CD4-positive, alpha-beta T cell treated with Interleukin-15 for 1 hour (primary cell): ENCODE results near the gene NKTR.

Experiments used
- DNase-seq: peaks from one replicate; pipeline ENCODE4 v3.0.0-alpha.2; 2020

The NKTR gene

DNA sequence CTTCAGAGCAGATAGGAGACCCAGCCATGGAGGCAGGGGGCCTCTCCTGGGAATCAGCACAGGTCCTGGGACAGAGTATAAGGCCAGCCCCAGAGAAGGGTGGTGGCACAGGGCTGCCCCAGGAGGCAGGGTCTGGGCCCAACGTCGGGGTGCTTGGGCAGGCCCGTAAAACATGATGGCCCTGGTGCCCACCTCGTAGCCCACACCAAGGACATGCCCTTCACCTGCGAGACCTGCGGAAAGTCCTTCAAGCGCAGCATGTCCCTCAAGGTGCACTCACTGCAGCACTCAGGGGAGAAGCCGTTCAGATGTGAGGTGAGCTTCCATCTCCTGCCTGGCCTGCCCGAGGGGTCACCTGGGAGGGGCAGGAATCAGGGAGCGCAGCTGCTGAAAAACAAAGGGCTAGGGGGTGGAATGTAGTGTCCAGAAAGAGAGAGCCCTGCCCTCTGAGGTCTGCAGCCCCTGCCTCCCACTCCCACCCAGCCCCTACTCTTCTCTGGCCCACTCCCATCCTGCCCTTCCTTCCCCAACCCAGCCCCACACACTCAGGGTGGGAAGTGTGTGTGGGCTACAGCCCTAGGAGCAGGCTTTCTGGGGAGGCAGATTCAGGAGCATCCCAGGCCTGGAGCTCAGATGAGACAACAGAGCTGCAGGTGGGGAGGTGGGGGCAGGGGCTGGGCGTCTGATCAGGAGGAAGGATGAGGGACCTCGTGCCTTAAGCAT lies 62.5 kb downstream of the NKTR start:
- no peak for DNase-seq

DNA sequence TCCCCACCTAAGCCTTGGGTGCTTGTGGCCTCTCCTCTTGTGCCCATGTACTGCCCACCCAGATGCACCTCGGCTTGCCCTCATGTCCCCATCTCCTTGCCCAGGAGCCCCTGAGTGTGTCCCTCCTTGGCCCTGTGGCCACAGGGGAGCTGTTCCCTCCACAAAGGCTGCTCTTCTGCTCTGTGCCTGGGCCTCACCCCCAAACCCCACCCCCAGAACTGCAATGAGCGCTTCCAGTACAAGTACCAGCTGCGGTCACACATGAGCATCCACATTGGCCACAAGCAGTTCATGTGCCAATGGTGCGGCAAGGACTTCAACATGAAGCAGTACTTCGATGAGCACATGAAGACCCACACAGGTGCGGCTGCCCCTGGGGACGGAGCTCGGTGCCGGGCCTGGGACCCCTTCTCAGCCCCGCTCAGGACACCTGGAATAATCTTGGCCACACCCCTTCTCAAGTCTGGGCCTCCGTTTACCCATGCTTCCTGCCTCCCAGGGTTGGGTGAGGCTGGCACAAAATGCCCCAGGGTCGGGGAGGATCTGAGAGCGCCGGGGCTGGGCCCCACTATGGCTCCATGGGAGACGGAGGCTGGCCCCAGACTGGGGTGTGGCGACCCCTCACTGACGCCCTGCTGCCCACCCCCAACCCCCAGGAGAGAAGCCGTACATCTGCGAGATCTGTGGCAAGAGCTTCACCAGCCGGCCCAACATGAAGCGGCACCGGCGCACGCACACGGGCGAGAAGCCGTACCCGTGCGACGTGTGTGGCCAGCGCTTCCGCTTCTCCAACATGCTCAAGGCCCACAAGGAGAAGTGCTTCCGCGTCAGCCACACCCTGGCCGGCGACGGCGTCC lies 63.3 kb downstream of the NKTR start:
- peak; percentile 49 for DNase-seq

DNA sequence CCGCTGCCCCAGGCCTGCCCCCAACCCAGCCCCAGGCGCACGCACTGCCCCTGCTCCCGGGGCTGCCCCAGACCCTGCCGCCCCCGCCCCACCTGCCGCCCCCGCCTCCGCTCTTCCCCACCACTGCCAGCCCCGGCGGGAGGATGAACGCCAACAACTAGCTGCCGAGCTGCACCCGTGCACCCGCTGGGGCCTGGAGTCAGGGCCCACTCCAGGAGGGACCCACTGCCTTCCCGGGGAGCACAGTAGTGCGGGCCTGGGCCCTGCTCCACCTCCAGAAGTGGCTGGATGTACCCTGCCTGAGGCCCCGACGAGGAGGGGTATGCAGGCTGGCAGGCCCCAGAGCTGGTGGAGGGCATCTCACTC lies 63.9 kb downstream of the NKTR start:
- DNase-seq, result no peak

DNA sequence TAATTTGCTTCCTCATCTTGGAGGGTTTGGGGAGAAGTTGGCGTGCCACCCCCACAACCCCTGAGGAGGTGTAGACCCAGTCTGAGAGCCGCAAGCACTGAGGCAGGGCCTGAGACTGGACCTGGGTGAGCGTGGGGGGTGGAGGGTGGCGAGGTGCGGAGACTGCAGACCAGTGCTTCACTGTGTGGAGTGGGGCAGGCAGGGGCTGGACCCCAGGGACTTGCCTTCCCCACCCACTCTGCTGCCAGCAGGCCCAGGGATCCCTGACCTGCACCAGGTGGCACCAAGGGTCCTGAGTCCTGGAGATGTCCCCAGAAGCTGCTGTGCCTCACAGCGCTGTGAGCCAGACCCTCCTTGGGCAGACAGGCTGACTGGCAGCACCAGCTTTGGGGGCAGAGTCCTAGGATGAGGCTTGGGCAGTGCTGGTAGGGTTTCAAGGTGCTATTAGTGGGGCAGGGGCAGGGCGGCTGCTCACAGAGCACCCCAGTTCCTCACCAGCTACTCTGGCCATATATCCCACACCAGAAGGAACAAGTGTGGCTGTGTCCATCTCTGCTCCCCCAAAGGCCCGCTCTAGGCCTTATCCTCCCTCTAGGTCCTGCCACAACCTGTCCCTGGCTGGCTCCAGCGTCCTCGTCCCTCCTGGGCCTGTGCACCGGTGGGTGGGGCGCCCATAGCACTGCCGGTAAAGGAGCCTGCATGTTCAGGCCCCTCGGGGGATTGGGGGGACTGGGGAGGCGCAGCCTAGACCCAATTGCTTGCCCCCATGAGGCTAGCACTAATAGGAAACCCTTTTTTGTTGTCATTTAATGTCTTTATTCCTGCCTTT lies 64.8 kb downstream of the NKTR start:
- no peak for DNase-seq

DNA sequence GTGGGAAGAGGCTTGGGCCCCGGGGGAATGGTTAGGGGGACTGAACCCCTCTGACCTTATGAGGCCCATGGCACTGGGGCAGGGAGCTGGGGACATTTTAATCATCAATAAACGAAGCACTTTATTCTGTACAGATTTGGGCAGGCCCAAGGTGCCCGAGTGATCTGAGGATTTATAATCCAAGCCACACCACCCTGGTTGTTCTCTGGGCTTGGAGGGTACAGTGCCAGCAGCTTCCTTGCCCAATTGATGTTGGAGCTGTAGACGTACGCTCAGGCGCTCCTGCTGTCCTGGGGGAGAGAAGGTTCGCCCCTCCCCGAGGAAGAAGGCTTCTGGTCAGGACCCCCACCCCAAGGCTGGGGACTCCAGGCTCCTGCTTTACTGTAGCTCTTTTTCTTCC lies 65.5 kb downstream of the NKTR start:
- DNase-seq, result no peak

DNA sequence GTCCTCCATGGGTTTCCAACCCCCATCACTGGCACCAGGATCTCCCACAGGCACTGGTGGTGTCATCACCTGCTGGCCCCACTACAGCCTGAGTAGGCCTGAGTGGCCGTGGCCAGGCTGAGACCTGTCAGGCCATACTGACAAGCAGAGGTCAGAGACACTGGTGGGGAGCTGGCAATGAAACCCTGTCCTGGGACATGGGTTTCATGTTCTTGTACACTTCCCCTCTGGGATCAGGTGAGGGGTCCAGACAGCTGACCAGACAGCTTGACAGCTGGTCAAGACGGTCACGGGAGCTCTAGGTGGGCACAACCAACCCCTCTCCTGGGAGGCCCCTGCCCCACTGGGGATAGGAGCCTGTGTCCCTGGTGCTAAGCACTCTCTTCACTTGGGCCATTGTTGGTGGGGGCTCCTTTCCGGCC lies 66.1 kb downstream of the NKTR start:
- DNase-seq, result no peak

DNA sequence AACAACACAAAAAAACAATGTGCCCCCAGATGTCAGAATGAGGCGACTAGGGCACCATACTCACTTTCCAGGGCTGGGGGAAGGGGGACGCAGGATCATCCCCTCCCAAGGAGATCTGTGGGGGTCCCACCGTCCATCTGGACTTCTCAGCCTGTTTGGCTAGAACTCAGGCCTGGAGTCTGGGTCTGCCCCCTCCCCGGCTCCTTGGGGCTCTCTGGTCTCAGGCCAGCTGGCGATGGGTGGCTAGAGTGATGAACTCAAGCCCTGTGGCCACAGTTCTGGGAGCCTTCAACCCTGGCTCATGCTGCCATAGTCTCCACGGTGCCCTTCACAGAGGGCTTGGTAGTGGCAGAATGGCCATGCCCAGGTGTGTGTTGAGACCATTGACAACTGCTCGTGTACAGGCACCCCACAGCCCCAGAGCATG lies 66.6 kb downstream of the NKTR start:
- DNase-seq, result no peak

DNA sequence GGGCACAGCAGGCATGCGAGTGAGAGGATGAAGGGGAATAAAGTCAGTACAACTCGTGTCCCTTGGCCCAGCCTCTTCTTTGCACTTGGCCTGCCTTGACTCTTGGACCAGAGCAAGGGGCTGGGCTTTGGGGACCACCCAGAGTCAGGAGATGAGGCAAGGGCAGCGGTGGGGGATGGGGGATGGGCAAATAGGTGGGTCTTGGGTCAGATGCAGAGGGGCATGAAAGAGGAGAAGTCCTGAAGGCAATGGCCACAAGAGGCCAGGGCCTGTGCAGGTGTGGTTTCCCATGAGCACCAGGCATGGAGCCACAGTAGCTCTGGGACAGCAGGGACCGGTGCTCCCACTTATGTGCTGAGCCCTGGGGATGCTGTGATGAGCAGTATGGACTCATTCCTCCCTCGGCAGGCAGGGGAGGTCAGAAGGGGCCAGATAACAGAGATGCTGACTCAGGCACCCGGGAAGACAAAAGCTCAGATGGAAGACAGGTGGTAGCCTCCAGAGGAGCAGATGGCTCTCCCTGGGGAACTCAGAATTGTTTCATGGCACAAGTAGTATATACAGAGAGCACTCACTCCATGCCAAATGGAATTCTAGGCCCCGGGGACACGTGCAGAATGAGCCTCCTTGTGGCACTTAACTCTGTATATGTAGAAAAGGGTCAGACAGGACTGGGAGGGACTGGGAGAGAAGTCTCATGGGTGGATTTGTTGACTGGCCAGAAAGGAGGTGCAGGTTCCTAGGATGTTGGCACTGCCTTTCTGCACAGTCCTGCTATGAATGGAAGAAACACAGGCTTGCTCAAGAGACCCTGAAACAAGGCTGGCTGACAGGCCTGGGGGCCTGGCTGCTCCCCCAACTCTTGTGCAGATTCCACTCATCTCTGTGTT lies 67.3 kb downstream of the NKTR start:
- DNase-seq, result no peak

DNA sequence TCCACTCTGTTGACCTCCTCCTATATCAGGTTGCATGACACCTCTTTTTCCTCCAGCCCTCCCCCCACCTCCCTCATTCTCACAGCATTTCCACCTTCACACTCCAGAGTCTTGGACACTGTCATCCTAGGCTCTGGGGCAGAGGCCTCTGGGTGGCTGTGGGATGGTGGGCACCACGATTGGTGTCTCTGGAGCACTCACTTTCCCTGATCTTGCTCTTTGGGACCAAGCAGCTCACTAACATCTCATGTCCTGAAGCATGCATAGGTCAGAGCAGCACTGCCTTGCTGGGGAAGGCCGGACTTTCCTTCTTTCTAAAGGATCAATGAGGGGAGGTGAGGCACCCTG lies 67.9 kb downstream of the NKTR start:
- no peak for DNase-seq

DNA sequence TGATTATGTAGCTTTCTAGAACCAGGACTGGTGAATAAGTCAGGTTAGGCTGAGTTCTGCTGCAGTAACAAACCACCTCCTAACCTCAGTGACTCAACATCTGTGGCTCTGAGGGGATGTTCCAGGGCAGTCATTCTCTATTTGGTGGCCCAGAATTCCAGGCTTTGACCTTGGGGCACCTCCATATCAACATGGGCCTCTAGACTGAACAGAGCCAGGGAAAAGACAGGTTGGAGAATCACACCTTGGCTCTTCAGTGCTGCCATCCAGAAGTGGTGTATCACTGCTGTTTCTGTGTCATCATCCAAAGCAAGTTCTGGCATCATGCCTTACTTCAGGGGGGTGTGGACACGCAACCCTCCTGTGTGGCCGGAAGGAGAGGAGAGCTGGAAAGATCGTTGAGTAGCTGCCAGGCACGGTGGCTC lies 68.3 kb downstream of the NKTR start:
- DNase-seq, result no peak

DNA sequence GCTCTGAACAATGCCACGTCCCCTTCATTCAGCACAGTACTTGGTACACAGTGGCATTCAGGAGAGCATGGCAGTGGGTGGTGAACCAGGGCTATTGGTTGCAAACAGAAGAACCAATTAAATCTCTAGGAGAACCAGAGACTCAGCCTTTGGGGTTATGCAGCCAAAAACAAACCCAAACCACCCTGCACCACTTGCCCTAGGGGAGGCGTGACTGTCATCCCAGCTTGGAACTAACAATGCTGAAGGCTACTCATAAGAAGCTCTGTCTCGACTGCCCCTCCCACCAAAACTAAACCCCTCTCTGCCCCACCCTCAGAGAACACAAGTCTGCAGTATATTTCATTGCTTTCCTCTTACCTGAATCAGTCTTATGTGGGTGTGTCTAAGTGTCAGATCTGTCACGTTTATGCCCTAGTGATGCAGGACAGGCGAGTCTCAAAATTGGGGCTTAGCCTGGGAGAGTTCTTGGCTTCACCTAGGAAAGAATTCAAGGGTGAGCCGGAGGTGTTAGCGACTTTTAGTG lies 69.6 kb downstream of the NKTR start:
- no peak for DNase-seq

DNA sequence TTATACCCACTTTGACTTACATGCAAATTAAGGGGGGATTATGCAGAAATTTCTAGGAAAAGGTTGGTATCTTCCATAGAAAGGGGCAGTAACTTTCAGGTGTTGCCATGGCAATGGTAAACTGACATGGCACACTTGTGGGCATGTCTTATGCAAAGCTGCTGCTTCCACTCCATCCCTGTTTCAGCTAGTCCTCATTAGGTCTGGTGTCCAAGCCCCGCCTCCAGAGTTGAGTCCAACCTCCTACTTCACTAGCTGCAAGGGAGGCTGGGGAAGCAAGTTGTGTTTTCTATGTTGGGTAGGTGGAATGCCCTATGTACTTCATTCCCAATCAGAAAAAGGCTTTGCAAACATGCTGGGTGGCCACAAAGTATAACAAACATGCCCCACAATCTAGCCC lies 70.2 kb downstream of the NKTR start:
- no peak for DNase-seq

DNA sequence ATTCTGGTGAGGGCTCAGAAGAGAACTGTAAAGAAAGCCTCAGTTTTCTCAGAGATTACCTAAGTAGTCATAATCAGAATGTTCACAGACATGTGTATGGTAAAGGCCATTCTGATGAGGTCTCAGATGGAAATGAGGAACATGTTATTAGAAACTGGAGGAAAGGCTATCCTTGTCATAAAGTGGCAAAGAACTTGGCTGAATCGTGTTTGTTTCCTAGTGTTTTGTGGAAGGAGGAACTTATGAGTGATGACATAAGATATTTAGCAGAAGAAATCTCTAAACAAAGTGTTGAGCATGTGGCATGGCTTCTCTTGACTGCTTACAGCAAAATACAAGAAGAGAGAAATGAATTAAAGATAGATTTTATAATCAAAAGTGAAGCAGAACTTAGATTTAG lies 72.0 kb downstream of the NKTR start:
- DNase-seq, result no peak

DNA sequence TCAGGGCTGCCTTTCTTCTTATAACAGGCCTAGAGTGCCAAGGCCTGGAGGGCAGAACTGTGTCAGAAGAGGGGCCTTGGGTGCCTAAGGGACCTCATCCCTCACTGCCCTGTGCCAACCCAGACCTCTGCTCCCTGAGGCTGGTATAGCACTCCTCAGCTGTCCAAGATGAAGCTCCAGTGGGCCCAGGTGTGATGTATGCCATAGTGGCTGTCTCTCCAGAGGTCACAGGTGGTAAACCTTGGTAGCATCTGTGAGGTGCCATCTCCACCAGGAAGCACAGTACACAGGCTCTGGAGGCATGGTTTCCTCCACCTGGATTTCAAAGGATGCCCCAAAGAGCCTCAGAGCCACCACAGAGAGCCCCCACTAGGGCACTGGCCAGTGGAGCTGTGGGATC lies 72.6 kb downstream of the NKTR start:
- DNase-seq, result no peak

DNA sequence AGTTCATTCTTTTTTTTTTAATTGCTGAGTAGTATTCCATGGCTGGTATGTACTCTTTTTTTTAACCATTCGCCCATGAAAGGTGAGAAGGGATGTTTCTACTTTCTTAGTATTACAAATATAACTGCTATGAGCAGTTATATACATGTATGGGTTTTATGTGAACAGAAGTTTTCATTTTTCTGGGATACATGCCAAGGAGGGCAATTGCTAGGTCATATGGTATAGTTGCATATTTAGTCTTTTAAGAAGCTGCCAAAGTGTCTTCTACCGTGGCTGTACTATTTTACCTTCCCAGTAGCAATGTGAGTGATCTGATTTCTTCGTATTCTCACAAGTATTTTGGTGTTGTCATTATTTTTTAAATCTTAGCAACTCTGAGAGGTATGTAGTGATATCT lies 73.7 kb downstream of the NKTR start:
- no peak for DNase-seq

DNA sequence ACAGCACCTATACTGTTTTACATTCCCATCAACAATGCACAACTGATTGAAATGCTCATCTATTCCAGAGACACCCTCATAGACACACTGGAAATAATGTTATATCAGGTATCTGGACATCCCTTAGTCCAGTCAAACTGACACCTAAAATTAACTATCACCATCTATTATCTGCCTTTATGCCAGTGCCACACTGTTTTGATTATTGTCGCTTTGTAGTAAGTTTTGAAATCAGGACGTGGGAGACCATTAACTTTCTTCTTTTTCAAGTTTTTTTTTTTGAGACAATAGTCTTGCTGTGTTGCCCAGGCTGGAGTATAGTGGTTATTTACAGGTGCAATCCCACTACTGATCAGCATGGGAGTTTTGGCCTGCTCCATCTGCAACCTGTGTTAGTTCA lies 75.4 kb downstream of the NKTR start:
- DNase-seq, result no peak

DNA sequence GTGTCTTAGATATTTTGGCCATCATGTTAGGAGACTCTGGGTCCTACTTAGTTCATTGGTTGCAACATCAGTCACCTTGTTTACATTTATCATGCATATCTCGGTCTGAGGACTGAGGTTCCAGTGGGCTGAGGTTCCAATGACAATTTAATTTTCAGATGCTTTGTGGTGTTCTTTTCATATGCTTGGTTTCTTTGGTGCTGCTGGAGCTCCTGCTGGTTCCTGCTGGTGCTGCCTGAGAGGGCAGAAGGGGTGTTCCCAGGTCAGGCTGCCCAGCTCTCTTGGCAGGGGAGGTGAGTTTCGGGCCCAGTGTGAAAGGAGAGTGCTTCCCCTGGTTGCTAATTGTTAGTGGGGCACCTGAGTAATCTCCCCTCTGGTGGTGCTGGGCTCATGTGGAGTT lies 78.0 kb downstream of the NKTR start:
- no peak for DNase-seq

DNA sequence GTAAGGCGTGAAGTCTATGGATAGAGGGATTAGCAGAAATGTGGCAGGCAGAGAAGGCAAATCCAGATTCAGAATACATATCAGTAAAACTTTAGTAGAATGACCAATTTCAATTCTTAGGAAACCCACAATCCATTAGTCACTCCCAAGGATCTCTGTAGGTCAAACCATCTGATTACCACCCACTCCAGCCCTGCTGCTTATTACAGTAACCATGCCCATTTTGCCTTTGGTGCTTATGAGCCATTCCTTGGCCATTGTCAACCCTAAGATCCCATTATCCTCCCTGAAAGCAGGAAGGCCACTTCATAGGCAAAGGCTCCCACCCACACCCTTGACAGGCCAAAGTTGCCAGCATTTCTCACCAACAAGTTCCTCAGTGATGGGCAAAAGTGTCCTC lies 79.8 kb downstream of the NKTR start:
- no peak for DNase-seq

DNA sequence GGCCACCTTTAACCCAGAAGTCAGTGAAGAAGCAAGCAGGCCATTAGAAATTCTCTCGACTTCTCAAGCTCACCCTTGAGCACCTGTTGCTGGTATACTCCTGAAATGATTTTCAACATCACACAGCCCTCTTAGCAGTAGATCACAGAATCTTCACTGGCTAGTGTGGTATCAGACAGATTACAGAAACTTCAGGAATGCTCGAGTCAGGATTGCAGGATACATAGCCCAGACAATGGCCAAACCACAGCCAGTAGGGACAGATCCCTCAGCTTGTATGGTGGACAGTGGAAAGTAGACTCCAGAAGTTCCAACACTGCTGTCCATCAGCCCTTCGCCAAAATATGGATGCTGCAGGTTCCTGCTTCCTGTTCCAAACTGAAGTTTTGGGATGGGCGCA lies 80.3 kb downstream of the NKTR start:
- no peak for DNase-seq

DNA sequence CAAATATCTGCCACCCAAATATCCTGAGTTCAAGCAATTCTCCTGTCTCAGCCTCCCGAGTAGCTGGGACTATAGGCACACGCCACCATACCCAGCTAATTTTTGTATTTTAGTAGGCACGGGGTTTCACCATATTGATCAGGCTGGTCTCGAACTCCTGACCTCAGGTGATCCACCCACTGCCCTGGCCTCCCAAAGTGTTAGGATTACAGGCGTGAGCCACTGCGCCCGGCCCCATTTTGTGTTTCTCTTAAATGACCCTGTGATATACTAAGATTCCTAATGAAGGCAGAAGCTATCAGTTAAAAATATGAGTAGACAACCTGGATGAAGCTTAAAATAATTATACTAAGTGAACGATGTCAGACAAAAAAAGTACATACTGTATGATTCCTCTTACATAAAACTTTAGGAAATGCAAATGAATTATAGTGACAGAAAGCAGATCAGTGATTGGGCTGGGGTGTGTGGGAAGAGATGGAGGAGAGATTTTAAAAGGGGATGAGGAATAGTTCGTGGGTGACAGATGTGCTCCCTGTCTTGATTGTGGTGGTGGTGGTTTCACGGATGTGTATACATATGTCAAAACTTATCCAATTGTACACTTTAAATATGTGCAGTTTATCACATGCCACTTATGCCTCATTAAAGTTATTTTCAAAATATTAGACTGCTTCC lies 81.0 kb downstream of the NKTR start:
- DNase-seq, result no peak

DNA sequence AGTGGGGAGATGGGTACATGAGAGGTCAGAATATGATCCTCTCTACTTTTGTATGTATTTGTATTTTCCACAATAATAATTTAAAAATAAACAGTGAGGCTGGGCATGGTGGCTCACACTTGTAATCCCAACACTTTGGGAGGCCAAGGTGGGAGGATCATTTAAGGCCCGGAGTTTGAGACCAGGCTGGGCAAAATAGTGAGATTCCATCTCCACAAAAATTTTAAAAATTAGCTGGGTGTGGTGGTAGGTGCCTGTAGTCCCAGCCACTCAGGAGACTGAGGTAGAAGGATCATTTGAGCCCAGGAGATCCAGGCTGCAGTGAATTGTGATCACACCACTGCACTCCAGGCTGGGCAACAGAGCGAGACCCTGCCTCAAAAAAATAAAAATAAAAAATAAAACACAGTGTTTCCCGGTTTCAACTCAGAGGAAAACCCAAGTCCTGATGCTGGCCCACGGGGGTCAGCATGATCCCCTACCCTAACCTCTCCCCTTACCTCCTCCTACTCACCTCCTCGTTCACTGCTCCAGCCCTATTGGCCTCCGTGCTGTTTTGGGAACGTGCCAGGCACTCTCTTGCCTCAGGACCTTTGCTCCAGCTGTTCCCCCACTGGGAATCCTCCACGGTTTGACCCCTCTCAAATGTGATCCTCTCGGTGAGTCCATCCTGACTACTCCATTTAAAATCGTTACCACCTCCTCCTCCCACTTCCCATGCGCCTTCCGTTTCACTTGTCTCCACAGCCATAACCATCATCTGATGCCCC lies 82.0 kb downstream of the NKTR start:
- no peak for DNase-seq
